ENCODE measurements around the gene TMX2. TPM values are rescaled to one million over a fixed set of nuclear protein-coding genes. Genes with fewer than 3 reads are reported as not detected.

Gene TMX2
- total and polyA plus RNA-seq, 2 donors (not counting 3 experiments of a cell fraction or from before 2014, with no cell fraction given): 52.7 to 67.7 TPM

GRCh38 chr11:57742087-57742452, 29.7 kb downstream of the TMX2 start:
- CTCF ChIA-PET: interaction anchor here (1.0 to 3.5 kb wide), 6 partner anchors 10 to 98 kb away, joined by 3 to 45 read pairs (median 4); partner anchors contain the start of genes BTBD18 and MED19
- H3K27ac ChIP-seq (ENCODE audit: insufficient read depth, low read depth, low read length): peak overlapping the region; percentile 71
- H3K4me3 ChIP-seq (replicated peaks in 1 of 3; ENCODE audit: insufficient read depth in 1 of 3, low read depth in 1 of 3, low read length in 3 of 3): peak overlapping the region; percentile 55 to 94 (median 75)
- TSS peak; percentile 31 for BruUV-seq (replicated peaks)
- no peaks in the 10 kb centered on the region for H4K20me1 ChIP-seq (replicated peaks; ENCODE audit: control insufficient read depth, extremely low read depth, insufficient read depth, low read length)
- DNase-seq (ENCODE audit: low read depth, low spot score) (no peak), FAIRE-seq (no peak)
- peak overlapping the region; percentile 76 for H3K9ac ChIP-seq (replicated peaks; ENCODE audit: extremely low read depth, insufficient read depth, low read length)
- no peak for TF ChIP-seq MAX (IDR thresholded peaks at IDR 0.05; ENCODE audit: insufficient read depth, insufficient read length)
- no peak for TF ChIP-seq FOS (IDR thresholded peaks at IDR 0.05; ENCODE audit: borderline replicate concordance, insufficient read depth, low read length)
- H3K79me2 ChIP-seq (ENCODE audit: control insufficient read depth, insufficient read depth, low read length): peaks cover 12% of the 10 kb centered on the region
- H3K4me2 ChIP-seq (ENCODE audit: insufficient read depth, low read length): peak overlapping the region; percentile 95
- no peaks in the 10 kb centered on the region for H3K9me3 ChIP-seq (replicated peaks; ENCODE audit: control insufficient read depth, insufficient read depth, low read length)
- H3K36me3 ChIP-seq (ENCODE audit: control insufficient read depth in 2 of 2, extremely low read depth in 1 of 2, insufficient read depth in 2 of 2, low read length in 2 of 2): peaks cover 2 to 21% of the 10 kb centered on the region in 2 experiments
- H3K27me3 ChIP-seq (ENCODE audit: control insufficient read depth in 2 of 2, insufficient read depth in 2 of 2, low read length in 2 of 2): no peaks in the 10 kb centered on the region
- intact Hi-C loops (cut with micrococcal nuclease): no loop called here
- peaks cover 11% of the 10 kb centered on the region for H3K4me1 ChIP-seq (ENCODE audit: control insufficient read depth, extremely low read depth, insufficient read depth, low read length)
- no peaks in the 10 kb centered on the region for H3K9me1 ChIP-seq (replicated peaks; ENCODE audit: control insufficient read depth, extremely low read depth, insufficient read depth, low read length)
- POLR2A ChIA-PET: interaction anchor here (0.7 to 1.6 kb wide), 5 partner anchors 10 to 59 kb away, joined by 3 to 5 read pairs (median 4); partner anchors contain the start of genes BTBD18, MED19 and TMX2
- H2AFZ ChIP-seq (ENCODE audit: low read depth, low read length): peak overlapping the region; percentile 5
- dilution Hi-C loops (cut with MboI; ENCODE audit: extremely low pct_ligation_motif_present, low sequenced_read_pairs): no loop called here

DNA sequence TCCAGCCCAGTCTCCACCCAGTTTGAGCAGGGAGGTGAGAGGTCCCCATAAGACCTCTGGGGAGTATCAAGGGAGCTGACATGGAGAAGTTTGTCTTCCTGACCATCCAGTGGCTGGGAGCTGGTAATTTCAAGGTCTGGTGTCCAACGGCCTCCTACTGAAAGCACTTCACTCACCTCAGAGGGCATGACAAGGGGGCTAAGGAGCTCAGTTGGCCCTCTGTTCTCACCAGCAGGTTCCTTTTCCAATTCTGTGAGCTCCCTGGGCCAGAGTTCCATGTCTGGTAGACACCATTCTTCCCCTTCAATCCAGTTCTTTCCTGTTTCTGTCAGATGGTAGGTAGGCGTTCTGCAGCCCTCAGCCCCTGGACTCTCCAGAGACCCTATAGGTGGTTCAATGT, 32.0 kb downstream of the TMX2 start:
- Histone ChIP-seq H3K79me2 (ENCODE audit: control insufficient read depth, insufficient read depth, low read length) (peaks cover 12% of the 10 kb centered on the region), H2AFZ (ENCODE audit: low read depth, low read length) (no peak overlapping the region), H4K20me1 (replicated peaks; ENCODE audit: control insufficient read depth, extremely low read depth, insufficient read depth, low read length) (no peaks in the 10 kb centered on the region), H3K4me3 (replicated peaks in 1 of 3; ENCODE audit: insufficient read depth in 1 of 3, low read depth in 1 of 3, low read length in 3 of 3) (no peak overlapping the region), H3K27me3 (ENCODE audit: control insufficient read depth in 2 of 2, insufficient read depth in 2 of 2, low read length in 2 of 2) (no peaks in the 10 kb centered on the region), H3K9me3 (replicated peaks; ENCODE audit: control insufficient read depth, insufficient read depth, low read length) (no peaks in the 10 kb centered on the region), H3K4me2 (ENCODE audit: insufficient read depth, low read length) (no peak overlapping the region), H3K9me1 (replicated peaks; ENCODE audit: control insufficient read depth, extremely low read depth, insufficient read depth, low read length) (no peaks in the 10 kb centered on the region), H3K4me1 (ENCODE audit: control insufficient read depth, extremely low read depth, insufficient read depth, low read length) (peaks cover 11% of the 10 kb centered on the region), H3K27ac (ENCODE audit: insufficient read depth, low read depth, low read length) (no peak overlapping the region), H3K36me3 (ENCODE audit: control insufficient read depth in 2 of 2, extremely low read depth in 1 of 2, insufficient read depth in 2 of 2, low read length in 2 of 2) (peaks cover 2 to 17% of the 10 kb centered on the region in 2 experiments), H3K9ac (replicated peaks; ENCODE audit: extremely low read depth, insufficient read depth, low read length) (no peak overlapping the region)
- intact Hi-C loops (cut with micrococcal nuclease): no loop called here
- no peak for FAIRE-seq
- CTCF ChIA-PET: interaction anchor here (0.8 to 1.8 kb wide), 2 partner anchors 13 to 56 kb away, joined by 3 to 13 read pairs; no protein-coding TSS in a partner anchor
- POLR2A ChIA-PET: no interaction called here
- no peak for TF ChIP-seq EZH2 (IDR thresholded peaks at IDR 0.05; ENCODE audit: borderline replicate concordance, low read depth, low read length, severe bottlenecking)
- TF ChIP-seq MYC (IDR thresholded peaks at IDR 0.05; ENCODE audit: low read depth, low read length): no peak
- no peak for TF ChIP-seq FOS (IDR thresholded peaks at IDR 0.05; ENCODE audit: borderline replicate concordance, insufficient read depth, low read length)
- no peak for TF ChIP-seq MAX (IDR thresholded peaks at IDR 0.05; ENCODE audit: insufficient read depth, insufficient read length)
- TF ChIP-seq, protein P1, sequence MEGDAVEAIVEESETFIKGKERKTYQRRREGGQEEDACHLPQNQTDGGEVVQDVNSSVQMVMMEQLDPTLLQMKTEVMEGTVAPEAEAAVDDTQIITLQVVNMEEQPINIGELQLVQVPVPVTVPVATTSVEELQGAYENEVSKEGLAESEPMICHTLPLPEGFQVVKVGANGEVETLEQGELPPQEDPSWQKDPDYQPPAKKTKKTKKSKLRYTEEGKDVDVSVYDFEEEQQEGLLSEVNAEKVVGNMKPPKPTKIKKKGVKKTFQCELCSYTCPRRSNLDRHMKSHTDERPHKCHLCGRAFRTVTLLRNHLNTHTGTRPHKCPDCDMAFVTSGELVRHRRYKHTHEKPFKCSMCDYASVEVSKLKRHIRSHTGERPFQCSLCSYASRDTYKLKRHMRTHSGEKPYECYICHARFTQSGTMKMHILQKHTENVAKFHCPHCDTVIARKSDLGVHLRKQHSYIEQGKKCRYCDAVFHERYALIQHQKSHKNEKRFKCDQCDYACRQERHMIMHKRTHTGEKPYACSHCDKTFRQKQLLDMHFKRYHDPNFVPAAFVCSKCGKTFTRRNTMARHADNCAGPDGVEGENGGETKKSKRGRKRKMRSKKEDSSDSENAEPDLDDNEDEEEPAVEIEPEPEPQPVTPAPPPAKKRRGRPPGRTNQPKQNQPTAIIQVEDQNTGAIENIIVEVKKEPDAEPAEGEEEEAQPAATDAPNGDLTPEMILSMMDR (IDR thresholded peaks at IDR 0.05; ENCODE audit: extremely low read depth in 1 of 2, insufficient read depth in 1 of 2, low read depth in 1 of 2, low read length in 2 of 2): no peak
- TF ChIP-seq POLR2A (IDR thresholded peaks at IDR 0.05; ENCODE audit: low read depth, low read length): no peak
- no peak for TF ChIP-seq GATA2 (IDR thresholded peaks at IDR 0.05; ENCODE audit: insufficient read depth, insufficient read length, low read depth, low read length)
- dilution Hi-C loops (cut with MboI; ENCODE audit: extremely low pct_ligation_motif_present, low sequenced_read_pairs): no loop called here
- DNase-seq (ENCODE audit: low read depth, low spot score): no peak
- BruUV-seq (replicated peaks): no TSS peak
